Islet precursor cell (in vitro differentiated cells): Measurements from ENCODE around the gene FBL.

ENCODE experiments used
- DNase-seq: peaks from one replicate; pipeline ENCODE4 v3.0.0-alpha.2; 2018

The FBL gene

DNA sequence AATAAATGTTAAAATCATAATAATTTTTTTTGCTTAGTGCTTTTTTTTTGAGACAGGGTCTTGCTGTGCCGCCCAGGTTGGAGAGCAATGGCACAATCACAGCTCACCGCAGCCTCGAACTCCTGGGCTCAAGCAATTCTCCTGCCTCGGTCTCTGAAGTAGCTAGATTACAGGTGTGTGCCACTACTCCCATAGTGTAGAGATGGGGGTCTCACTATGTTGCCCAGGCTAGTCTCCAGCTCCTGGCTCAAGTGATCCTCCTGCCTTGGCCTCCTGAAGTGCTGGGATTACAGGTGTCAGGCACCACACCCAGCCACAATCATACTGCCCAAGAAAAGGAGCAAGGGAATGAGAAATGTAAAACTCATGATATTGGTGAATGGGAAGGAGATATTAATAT, 5.1 kb downstream of the FBL start:
- no peak for DNase-seq

DNA sequence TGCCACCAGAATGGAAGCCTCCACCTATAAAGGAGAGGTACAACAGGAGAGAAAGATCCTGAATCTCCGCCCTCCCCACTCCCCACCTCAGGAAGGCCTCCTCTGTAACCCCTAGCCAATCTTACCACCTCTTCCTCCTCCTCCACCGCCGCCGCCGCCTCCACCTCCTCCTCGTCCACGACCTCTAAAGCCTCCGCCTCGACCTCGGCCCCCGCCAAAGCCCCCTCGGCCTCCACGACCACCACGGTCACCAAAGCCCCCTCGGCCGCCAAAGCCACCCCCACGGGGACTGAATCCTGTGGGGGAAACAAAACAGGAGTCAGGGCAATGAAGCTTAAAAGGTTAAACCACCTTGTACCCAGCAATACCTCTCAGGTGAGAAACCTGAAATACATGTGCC, 5.7 kb downstream of the FBL start:
- DNase-seq, result no peak

DNA sequence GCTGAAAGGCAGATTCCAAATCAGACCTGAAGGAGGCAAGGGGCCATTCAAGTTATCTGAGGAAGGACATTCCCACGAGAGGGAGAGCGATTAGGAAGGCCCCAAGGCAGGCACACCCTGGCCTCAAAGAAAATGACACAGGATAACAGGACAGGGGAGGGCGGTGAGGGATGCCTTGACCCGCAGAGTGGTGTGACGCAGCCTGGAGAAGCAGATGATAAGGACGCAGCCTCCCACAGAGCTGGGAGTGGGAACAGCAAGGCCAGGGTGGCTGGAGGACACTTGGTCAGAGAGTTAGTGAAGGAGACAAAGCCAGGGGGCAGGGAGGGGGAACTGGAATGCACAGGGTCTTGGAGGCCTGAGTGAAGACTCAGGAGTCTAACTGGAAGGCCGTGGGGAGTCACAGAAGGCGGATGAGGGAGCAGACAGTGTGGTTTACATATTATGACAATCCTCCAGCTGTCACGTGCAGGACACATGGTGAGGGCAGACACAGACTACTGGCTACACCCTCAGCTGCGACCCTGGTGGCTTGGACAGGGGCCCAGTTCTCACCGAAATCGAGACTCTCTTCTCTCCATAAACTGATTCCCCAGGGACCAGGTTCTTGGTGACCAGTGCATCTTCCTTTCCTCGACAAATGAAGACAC, 6.4 kb downstream of the FBL start:
- no peak for DNase-seq

DNA sequence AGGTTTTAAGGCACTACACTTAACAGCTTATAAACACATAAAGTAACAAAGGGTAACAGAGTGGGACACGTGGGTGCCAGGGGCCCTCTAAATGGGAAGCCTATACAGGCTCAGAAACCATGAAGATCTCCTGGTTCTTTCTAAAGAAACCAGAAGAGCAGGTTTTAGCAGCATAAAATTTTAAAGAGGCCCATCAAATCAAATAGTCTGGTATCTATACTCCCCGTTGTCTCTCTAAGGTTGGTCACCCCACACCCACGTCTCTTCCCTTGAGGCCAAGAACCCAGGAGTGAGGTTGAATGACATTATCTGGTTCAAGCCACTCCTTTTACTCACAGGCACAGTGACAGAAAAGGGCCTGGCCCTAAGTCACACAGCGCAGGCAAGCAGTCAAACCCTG, 7.6 kb downstream of the FBL start:
- no peak for DNase-seq

DNA sequence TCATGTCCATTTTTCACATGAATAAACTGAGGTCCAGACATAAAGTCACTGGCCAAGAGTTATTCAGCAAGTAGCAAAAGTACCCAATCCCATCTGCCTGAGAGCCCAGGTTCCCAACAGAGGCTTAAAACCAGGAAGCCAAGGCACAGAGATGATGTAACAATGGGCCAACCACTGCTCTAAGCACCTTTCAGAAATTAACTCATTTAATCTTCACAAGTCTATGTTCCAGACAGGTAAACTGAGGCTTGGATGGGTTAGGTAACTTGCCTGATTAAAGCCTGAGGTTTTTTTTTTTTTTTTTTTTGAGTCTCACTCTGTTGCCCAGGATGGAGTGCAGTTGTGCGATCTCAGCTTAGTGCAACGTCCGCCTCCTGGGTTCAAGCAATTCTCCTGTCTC, 8.2 kb downstream of the FBL start:
- DNase-seq, result no peak

DNA sequence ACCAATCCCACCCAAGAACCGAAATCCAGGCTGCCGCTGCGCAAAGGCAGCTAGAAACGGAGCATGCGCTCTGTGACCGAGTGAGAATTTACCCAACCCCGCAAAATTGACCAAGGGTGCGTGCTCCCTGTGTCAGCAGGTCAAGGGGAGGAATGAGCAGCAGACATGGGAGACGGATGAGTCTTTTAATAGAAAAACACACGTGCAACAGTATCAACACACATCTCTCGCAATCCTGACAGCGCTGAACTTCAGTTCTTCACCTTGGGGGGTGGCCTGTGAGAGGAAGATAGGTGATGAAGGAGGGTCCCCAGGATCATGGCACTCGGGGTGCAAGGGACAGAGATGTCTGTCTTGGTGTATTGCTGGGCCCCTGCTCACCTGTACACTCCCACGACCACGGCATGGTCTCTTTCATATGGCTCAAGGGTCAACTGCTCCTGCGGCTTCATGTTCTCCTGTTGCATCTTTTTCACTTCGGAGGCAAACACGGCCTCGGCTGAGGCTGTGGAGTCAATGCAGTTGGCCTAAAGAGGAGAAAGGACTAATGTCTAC, 11.8 kb downstream of the FBL start:
- no peak for DNase-seq

DNA sequence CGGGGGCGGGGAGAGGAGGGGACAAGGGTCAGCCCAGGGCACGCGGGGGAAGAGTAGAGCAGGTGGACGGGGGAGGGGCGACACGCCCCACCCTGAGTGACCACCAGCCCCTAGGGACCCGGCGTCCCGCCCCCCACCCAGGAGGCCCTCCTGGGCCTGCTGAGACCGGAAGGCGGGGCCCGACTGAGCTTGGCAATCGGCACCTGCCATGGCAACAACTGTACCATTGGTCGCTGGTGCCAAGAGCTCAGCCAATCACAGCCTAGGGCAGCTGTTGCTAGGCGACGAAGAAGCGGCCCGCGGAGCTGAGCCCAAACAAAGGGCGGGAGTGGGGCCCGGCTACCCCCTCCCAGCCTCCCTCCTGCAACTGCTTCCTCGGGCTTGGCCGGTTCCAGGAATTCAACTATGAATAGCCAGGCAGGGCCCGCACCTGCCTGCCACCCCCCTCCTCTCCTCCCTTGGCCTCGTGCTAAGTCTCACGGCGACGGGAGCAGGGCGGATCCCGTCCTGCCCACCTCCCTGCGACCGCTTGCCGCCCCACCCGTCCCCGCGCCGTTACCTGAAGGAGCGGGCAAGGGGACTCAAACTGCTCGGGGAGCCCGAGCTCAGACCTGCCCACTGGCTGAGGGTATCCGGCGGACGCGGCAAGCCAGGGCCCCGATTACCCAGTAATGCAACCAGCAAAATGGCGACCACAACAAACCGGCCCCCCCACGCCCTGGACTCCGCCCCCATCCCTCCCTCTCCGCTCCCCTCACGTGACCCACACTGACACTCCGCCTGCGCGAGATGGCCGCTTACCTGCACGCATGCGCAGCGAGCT, 12.5 kb downstream of the FBL start, which contains the start of gene DYRK1B:
Gene DYRK1B, minus strand, starts transcription at position 699 of the 823 bp plus-strand sequence. CDS start 2,295 bp downstream, outside the sequence.
- peak; percentile 98 for DNase-seq

DNA sequence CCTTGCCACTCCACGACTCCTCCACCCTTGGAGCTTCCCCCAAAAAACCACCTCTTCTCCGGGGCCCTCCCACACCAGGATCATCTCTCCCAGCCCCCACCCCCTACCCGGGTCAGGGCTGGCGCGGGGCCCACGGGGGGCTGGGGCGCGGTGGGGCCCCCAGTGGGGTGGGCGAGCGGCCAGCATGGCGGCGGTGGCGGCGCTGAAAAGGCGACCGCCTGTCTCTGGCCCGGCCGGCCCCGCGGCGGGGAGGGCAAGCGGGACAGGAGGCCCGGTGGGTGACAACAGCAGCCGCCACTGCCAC, 13.1 kb downstream of the FBL start:
- no peak for DNase-seq

DNA sequence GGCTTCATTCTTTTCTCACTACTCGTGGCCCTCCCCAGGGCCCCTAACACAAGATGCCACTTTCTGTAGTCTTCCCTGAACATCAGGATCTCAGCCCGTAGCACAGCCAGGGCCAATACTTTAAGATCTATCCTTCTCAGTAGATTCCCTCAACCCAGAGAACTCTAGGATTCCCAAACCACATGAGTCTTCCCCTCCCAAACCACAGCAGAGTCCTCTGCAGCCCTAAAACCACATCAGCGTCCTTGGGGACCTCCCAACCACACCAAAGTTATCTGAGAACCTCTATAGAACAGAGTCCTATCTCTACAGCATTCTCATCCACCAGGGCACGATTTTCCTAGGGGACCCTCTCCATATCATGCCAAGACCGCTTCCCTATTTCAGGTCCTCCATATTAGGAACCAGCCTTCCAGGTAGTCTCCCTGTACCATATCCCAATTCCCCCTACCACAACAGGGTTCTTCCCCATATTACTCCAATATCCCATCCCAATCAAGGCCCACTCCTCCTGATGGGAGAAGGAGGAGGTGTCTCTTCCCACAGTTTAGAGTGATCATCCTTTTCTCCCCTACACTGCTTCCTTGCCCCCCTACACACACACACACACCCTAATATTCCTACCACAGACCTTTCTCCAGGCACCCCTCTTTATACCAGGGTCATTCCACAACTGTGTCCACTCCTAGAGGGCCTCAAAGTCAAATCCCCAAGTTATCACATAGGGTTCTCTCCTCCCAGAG, 13.7 kb downstream of the FBL start:
- no peak for DNase-seq

DNA sequence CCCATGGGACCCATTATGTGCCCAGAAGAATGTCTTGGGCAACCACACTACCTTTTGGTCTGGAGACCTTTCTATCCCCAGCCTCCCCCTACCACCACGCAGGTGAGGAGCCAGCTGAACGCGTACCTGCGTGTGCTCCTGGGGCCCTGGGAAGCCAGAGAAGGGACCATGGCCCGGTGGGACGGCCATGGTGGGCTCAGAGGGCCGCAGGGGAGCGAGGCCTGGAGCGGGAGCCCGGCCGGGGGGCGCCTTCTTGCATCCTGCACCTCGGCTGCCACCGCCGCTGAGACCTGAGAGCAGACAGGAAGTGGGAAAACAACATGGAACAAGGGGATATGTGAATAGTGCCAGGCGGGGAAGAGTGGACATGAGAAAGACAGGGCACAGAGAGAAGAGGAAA, 14.5 kb downstream of the FBL start:
- DNase-seq, result no peak

DNA sequence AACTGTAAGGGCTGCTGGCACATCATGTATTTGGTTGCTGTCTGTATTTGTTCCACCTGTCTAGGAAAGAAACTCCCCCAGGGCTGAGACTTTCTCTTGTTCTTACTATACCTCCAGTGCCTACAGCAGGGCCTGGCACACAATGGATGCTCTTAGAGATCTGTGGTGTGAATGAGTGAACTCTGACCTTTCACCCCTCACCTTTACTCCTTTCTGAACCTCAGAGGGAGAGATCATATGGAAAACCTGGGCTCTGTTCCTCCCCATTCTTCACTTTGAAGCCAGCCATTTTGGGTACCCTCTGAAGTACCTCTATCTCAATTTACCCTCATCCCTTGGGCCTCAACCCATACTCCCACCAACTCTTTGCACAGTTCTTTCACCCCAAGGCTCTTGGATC, 15.3 kb downstream of the FBL start:
- DNase-seq, result no peak

DNA sequence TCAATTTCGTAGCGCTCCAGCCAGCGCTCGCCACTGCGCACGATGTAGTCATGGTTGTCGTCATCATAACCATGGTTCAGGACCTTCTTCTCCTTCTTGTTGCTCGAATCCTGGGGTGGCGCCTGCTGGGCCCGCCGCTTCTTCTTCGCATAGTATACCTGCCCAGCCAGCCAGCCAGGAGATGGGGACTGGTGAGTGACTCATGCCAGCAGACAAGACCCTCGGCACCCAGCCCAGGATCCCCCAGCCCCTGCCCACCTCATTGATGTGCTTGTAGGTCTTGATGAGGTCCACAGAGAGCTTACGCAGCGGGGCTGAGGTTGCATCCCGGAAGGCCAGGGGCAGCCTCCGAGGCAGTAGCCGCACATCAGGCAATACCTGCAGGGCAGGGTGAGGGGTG, 15.8 kb downstream of the FBL start:
- DNase-seq, result no peak

DNA sequence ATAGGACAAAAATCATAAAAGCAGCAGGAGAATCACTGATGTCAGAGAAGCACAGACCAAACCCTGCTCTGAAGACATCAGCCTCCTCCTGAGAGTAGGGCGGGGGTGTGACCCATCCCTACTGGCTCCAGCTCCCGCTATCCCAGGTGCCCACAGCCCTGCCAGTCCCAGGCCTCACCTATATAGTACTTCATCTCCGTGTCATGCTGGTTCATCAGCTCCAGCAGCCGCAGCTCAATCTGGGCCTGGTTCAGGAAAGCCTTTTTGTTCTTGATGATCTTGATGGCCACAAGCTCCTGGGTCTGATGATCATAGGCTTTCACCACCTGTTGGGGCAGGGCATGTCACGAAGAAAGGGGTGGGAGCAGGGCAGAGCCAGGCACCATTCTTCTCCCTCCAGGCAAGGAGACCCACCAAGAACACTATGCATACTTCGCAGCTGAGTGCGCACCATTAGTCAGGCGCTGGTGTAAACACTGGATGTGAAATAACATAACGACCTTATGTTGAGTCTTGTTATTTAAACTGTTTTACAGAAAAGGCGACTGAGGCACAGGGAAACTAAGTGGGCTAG, 16.4 kb downstream of the FBL start:
- no peak for DNase-seq

DNA sequence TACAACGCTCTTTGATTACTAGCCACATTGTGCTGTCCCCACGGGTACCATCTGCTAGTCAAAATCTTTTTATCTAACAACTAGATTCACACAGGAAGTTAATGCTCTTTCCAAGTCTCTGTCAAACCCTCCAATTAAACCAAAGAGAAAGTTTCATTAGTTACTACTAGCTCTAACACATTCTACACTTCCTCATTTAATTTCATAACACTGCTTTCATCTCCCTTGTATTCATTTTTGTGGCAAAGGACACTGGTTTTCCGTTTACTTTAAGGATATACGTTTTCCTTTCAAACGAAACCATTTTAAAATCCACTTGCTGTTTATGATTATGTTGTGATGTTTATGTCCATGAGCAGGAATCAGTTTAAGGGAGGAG, 17.5 kb downstream of the FBL start:
- DNase-seq, result no peak

DNA sequence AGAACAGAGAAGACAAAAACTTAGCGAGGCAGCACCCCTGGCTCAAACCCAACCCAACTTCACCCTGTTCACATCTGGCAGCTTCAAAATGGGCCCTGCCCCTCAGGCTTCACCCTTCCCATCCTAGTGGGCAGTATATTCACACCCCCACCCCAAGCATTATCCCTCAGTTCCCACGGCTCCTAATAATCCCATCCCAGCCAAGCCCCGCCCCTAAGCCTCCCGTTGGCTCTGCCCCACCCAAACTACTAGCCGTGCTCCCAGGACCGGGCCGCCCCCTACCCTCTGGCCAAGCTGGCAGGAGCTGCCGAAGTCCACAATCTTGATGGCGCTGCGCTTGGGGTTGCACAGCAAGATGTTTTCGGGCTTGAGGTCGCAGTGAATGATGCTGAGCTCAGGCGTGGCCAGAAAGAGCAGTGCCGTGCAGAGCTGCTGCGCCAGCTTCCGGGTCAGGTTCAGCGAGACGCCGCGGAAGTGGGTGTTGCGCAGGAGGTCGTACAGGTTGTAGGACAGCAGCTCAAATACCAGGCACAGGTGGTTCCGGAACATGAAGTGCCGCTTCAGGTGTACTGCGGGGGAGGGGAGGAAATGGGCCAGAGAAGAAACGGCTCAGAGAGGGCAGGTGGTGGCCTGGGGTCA, 18.0 kb downstream of the FBL start:
- DNase-seq, result no peak

DNA sequence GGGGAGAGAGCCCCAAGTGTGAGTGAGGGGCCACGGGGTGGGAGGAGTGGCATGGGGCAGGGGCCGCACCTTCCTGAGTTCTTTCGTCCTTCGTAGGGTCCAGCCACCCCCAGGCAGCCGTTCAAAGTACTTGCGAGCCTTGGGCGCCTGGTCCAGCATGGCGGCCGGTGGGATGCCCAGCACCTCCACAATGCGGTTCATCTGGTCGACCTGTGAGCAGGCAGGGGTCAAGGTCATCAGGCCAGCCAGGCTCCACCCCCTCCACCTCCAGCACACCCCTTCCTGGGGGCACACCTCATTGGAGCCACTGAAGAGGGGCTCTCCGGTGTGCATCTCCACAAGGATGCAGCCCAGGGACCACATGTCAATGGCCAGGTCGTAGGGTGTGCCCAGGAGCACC, 19.0 kb downstream of the FBL start:
- no peak for DNase-seq

DNA sequence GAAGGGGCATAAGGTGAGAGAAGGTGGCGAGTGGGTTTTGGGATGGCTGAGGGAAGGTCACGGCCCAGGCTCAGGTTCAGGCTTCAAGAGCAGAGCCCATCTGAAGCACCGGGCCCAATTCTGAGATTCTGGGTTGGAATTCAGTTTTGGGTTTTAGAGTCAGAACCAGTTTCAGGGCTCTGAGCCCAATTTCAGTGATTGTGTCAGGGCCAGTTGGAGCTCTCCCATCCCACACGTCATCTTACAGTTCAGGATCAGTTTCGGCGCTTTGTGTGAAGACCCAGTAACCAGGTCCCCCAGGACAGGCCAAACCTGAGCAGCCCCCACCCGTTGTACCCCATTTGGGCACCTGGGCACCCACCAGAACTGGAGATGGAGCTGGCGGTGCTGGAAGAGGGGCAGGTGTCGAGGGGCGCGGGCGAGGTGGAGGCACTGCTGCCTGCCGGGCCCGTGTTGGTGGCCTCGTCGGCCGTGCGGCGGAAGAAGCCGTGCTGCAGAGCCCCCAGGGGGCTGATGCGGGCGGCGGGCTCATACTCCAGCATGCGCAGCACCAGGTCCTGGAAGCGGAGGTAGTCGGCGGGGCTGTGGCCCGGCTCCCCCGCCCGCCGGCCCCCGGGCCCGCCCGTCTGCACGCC, 19.8 kb downstream of the FBL start:
- no peak for DNase-seq

DNA sequence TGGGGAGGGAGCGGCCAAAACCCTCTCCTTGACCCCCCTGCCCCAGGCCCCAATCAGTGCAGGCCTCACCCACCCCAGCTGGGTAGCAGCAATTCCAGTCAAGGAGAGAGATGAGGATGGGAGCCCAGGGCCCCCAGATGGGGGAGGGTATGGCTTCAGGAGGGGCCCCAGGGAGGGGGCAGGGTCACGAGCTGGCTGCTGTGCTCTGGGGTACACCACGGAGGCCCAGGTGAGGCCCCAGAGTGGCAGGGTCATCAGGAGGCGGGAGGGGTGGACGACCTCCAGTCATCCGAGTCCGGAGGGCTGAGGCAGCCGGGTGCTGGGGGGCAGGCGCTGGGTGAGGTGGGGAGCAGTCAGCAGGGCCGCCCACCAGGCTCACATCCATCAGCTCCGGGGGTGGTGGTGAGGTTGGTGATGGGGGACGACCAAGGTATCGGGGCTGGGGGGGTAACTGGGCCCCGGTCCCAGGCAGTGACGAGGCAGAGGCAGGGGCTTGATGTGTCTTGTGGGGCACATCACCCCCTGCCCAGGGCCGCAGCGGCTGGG, 20.6 kb downstream of the FBL start:
- DNase-seq, result no peak

DNA sequence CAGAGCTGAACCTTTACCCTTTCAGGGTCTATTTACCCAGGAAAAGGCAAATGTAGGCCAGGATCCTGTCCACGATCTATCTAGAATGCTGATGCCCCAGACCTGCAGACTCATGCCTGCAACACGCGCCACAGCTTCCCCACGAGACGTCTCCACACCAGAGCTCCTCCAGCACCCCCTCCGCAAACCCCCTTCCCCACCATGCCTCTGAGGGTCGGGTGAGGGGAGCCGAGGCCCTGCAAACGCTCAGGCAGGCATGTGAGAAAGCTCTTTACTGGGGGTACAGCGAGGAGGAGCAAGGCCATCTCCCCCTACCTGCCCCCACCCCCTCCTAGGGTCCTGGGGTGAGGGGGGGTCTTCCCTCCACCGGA, 21.1 kb downstream of the FBL start:
- DNase-seq, result no peak

DNA sequence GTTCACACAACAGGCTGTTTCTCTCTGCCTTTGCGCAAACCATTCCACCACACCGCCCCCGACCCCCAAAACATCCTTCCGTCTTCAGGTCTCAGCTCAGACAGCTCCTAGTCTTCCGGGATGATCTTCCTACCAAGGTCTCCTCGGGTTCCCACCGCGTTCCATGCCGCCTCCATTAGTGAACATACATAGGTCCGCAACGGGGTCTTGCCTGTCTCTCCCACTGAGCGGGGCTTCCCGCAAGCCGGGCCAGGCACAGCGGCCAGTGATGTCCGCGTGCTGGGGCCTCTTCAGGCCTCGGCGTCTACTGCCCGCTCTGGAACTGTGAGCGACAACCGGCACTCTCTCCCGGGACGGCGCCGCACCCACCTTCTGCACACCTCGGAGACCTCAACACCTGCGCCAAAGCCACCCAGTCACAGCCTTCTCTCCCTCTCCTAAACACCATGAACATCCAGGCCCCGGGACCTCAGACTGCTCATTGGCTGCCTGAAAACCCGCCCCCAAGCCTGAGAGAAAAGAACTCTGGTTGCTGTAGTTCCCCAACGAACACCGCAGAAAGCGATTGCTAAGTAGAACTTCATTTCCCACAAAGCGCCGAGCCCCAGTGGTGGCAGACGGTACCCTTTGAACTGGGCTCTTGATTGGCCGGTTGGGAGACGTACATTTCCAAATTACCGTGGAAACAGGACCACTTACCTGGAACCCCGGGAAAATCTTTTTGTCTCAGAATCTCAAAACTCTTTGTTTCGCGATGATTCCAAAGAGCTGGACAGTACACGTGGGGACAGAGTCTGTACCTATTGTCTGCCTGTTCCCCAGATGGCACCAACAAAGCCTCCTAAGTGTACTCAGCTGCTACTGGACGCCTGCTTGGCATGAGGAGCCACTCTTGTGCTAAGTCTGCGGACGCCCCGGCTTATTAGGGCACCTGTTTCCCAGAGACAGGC, 21.8 kb downstream of the FBL start:
- peak; percentile 98 for DNase-seq

DNA sequence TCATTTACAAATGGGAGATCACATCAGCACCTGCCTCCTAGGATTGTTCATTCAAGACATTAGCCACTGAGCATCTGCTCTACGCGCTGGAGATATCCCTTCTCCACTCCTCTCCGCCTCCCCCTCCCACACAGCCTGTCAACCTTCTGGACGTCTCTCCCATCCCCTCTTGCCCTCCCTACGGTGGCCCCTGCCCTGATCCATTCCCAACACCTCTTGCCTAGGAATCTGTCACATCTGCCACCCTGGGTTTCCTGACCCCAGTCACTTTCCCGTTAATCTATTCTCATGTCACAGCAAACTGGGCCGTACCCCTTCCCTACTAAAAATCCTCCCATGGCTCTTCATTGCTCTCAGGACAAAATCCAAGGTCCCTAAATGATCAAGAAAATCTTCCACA, 22.5 kb downstream of the FBL start:
- DNase-seq, result peak; percentile 42
